Measurements from ENCODE around the gene GRAMD4. TPM values are rescaled to one million over a fixed set of nuclear protein-coding genes. Genes with fewer than 3 reads are reported as not detected.

Gene GRAMD4
- total RNA-seq, 4 donors from 2014 or later = 19.1 to 25.4 (median 19.5) TPM

DNA sequence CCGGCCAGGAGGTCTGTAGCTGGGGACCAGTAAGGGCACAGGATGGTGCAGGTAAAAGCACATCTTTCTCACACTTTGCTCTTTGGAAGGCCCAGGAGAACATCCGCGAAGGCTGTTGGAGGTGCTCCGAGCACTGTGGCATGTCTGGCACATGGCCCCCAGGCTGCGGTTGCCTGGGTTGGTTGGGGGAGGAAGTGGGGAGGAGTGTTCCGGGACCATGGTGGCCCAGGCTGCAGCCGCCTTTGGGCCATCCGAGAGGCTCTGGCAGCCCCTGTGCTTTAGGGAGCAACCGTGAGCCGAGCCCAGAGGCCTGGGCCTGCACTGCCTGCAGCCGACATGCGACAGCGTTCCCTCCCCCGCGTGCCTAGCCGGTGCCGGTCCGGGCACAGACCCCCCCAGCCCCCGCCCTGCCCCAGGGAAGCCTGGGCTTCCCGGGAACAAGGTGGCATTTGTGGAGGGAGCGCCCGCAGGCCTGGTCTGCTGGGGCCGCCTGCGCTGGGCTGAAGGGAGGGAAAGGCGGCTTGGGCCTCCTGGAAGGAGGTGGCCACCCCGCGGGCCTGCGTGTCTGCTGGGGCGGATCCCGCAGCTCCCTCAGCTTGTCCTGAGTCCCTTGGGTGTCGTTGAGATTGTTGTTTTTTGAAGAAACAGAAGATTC is 57.9 kb downstream of the GRAMD4 start:
- DNase-seq (ENCODE audit: low spot score) (no peak), ATAC-seq (ENCODE audit: low FRiP score) (no peak)
- TF ChIP-seq, protein P1, sequence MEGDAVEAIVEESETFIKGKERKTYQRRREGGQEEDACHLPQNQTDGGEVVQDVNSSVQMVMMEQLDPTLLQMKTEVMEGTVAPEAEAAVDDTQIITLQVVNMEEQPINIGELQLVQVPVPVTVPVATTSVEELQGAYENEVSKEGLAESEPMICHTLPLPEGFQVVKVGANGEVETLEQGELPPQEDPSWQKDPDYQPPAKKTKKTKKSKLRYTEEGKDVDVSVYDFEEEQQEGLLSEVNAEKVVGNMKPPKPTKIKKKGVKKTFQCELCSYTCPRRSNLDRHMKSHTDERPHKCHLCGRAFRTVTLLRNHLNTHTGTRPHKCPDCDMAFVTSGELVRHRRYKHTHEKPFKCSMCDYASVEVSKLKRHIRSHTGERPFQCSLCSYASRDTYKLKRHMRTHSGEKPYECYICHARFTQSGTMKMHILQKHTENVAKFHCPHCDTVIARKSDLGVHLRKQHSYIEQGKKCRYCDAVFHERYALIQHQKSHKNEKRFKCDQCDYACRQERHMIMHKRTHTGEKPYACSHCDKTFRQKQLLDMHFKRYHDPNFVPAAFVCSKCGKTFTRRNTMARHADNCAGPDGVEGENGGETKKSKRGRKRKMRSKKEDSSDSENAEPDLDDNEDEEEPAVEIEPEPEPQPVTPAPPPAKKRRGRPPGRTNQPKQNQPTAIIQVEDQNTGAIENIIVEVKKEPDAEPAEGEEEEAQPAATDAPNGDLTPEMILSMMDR (IDR thresholded peaks at IDR 0.05) = no peak

DNA sequence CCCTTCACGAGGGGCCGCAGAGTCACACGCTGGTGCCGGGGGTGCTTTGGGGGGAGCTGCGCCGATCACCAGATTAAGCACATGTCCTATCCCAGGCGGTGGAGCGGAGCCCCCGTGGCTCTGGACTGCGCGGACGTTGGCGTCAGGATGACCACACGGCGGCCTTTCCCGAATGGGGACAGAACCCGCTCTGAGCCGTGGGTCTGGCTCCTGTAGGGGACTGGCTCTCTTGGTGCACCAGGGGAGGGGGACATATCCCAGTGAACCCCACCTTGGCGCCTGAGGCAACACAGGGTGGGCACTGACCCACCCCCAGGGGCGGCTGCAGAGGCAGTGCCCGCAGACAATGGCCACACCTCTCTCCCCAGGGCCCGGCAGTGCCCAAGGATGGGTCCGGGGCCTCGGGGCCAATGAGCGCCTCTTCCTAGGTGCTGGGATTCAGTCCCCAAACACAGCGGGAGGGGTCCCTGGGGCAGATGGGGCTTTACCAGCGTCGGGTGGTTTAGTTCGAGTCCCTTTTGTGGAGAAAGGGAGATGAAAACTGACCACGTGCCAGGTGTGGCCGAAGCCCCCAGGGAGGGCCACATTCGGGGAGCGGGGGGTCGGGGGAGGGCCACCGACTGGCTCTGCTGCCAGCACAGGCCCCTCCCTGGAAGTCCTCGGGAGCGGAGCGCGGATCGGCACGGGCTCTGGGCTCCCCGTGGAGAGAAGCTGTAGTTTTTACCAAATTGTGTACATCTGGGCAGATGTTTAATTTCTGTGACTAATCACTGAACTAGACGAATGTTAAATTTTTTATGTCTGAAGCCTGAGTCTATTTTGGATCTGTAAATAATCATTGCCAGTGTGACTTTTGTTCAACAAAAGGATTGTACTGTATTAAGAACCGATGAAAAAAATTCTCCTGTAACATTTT is 58.9 kb downstream of the GRAMD4 start:
- no peak for ATAC-seq (ENCODE audit: low FRiP score)
- TF ChIP-seq, protein P1 (IDR thresholded peaks at IDR 0.05) = no peak
- DNase-seq (ENCODE audit: low spot score) = no peak

DNA sequence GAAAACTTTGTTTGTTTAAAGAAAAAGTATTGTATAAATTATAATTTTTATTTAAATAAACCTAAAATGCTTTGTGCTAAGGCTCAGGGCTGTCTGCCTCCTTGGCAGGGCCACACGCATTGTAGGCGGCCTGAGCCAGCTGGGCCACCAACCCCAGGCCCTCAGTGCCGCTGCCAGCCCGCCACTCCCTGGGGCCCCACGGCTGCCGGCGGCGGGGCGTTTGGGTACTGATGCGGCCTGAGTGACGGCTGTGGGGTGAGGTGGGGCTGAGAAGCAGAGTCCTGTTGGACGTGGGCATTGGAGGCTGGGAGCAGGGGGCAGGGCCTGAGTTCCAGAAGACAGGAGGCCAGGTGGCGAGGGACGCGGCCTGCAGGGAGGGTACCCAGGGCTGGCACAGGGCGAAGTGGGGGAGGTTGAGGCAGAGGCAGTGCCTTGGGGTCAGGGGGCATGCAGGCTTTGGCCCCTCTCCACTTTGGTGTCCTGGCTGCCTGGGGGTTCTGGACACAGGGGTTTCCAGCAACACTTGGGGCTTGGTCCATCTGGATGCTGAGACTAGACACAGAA is 59.6 kb downstream of the GRAMD4 start:
- ATAC-seq (ENCODE audit: low FRiP score) (no peak), DNase-seq (ENCODE audit: low spot score) (no peak)
- TF ChIP-seq, protein P1 (IDR thresholded peaks at IDR 0.05) = no peak

DNA sequence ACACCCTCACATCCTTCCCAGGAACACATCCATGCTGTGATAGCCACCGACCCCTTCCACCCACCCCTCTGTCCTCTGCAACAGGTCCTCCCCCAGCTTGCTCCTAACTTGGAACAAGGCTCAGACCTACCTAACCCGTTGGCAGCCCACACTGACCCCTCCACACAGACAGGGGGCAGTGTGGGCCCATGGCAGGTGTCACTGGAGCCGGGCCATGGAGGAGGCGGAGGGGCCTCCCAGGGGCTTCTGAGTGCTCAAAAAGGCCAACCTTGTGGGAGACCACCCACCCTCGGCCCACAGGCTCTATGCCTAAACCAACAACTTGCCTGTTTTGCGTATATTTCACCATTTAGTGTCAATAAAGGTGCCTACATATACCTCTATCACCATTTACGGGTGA is 60.8 kb downstream of the GRAMD4 start:
- no peak for ATAC-seq (ENCODE audit: low FRiP score)
- TF ChIP-seq, protein P1 (IDR thresholded peaks at IDR 0.05) = no peak
- no peak for DNase-seq (ENCODE audit: low spot score)

DNA sequence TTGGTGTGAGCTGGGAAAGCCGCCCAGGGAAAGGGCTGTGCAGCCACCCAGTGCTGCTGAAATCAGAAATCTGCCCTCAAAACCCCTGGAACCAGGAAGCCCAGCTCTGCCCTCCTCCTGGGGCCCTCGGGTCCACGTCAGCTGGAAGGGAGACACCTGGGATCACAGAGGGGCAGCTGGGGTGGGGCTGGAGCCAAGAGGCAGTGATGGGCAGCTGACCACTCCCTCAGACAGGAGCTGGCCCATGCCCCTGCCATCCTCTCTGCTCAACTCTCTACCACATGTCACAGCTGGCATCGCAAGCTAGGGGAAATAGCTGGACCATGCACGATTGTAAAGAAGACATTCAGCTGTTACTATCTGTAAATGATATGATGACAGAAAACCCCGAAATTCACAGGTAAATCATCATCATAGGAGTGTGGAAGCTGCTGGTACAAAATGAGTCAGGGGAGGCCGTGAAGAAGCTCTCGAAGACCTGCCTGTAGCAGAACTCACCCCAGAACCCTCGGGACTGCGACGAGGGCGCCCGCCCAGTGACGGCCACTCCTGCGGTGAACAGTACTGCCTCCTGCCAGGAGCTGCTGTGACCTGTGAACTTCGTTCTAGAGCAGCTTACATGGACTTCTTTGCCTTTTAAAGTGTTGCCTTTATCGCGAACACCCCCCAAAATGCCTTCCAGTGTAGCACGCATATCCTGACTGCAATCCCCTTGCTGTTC is 62.0 kb downstream of the GRAMD4 start:
- DNase-seq (ENCODE audit: low spot score) (no peak), ATAC-seq (ENCODE audit: low FRiP score) (no peak)
- TF ChIP-seq, protein P1 (IDR thresholded peaks at IDR 0.05) = no peak

DNA sequence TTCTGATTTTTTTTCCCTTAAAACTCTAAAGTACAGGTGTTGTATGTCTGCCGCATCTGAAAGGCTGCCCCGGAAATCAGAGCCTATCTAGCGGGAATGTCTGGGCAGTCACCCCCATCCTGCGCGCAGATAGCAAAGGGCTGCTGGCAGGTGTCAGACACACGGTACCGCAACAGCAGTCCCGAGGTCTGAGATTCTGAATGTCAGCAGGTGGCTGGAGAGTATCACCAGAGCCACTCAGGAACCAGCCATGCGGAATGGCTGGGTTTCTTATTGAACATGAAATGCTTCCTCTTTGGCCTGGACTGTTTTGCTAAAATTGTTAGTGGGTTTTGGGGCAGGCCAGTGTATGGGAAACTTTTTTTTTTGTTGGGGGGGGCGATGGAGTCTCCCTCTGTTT is 64.5 kb downstream of the GRAMD4 start:
- TF ChIP-seq, protein P1 (IDR thresholded peaks at IDR 0.05) = no peak
- DNase-seq (ENCODE audit: low spot score) = no peak
- no peak for ATAC-seq (ENCODE audit: low FRiP score)
